Choroid plexus epithelial cell (primary cell): Measurements from ENCODE around the gene FCRL2.

Experiments used
- DNase-seq: peaks from one replicate; pipeline ENCODE4 v3.0.0-alpha.2; 2010; ENCODE audit warnings: low read depth
- H3K4me3 ChIP-seq: 2 replicates; pipeline ENCODE4 v1.5.1; 2011; ENCODE audit warnings: low read depth, mild to moderate bottlenecking, control low read depth, low read length, moderate library complexity
- CTCF ChIP-seq: conservative IDR thresholded peaks from 2 replicates; pipeline ENCODE4 v1.5.1; 2011; ENCODE audit warnings: low read depth, mild to moderate bottlenecking, control low read depth, inconsistent platforms, low read length, moderate library complexity

FCRL2 gene

GRCh38 chr1:157725221-157725577 is 51.7 kb downstream of the FCRL2 start:
- DNase-seq, result no peak
- TF ChIP-seq CTCF, result no peak
- H3K4me3 ChIP-seq, result no peak overlapping the region

GRCh38 chr1:157724537-157725220 is 52.3 kb downstream of the FCRL2 start:
- no peak for TF ChIP-seq CTCF
- no peak for DNase-seq
- H3K4me3 ChIP-seq, result no peak overlapping the region

GRCh38 chr1:157723157-157723556 is 53.8 kb downstream of the FCRL2 start:
- no peak overlapping the region for H3K4me3 ChIP-seq
- DNase-seq, result no peak
- no peak for TF ChIP-seq CTCF

- no peak for DNase-seq
- TF ChIP-seq CTCF, result no peak
- H3K4me3 ChIP-seq, result no peak overlapping the region
These were observed 54.9 kb downstream of the FCRL2 start for GRCh38 chr1:157721985-157722384.

- H3K4me3 ChIP-seq, result no peak overlapping the region
- no peak for DNase-seq
- TF ChIP-seq CTCF, result no peak
These were observed 61.2 kb downstream of the FCRL2 start for GRCh38 chr1:157715736-157716135.

- TF ChIP-seq CTCF, result no peak
- no peak overlapping the region for H3K4me3 ChIP-seq
- no peak for DNase-seq
These were observed 65.1 kb downstream of the FCRL2 start for GRCh38 chr1:157711802-157712201.

- H3K4me3 ChIP-seq, result no peak overlapping the region
- no peak for TF ChIP-seq CTCF
- no peak for DNase-seq
These were observed 72.1 kb downstream of the FCRL2 start for GRCh38 chr1:157704878-157705277.
